Measurements from ENCODE around the gene THSD4.

THSD4 gene

DNA sequence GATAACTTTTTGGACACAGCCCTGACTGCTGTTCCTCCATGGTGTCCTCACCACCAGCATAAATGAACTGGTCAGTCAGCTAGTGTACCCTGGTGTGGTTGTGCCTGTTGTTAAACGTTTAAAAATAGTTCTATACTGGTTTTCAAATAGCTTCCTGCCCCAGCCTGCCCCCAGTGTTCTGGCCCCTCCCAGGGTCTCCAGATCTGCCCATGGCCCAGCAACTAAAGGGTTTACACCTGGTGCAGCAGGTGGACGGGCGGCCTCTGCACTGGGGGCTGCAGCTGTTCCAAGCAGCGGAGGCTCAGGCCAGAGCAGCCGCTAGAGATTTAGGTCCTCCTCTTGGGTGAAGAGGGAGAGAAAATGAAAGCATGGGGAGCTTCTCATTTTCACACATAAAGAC is 689.0 kb downstream of the THSD4 start:
- Histone ChIP-seq H3K4me3 (ENCODE audit: low read depth, low read length) (no peak overlapping the region), H3K36me3 (ENCODE audit: insufficient read depth, low read length) (no peaks in the 10 kb centered on the region), H3K79me2 (ENCODE audit: control insufficient read depth, insufficient read depth, low read length, unreplicated experiment) (no peaks in the 10 kb centered on the region), H3K27ac (ENCODE audit: low read depth, low read length) (no peak overlapping the region), H3K27me3 (ENCODE audit: insufficient read depth, low read length) (no peaks in the 10 kb centered on the region), H3K4me1 (ENCODE audit: control insufficient read depth, insufficient read depth, low read length, unreplicated experiment) (peaks cover 18% of the 10 kb centered on the region), H2AFZ (ENCODE audit: low read length, unreplicated experiment) (no peak overlapping the region)

DNA sequence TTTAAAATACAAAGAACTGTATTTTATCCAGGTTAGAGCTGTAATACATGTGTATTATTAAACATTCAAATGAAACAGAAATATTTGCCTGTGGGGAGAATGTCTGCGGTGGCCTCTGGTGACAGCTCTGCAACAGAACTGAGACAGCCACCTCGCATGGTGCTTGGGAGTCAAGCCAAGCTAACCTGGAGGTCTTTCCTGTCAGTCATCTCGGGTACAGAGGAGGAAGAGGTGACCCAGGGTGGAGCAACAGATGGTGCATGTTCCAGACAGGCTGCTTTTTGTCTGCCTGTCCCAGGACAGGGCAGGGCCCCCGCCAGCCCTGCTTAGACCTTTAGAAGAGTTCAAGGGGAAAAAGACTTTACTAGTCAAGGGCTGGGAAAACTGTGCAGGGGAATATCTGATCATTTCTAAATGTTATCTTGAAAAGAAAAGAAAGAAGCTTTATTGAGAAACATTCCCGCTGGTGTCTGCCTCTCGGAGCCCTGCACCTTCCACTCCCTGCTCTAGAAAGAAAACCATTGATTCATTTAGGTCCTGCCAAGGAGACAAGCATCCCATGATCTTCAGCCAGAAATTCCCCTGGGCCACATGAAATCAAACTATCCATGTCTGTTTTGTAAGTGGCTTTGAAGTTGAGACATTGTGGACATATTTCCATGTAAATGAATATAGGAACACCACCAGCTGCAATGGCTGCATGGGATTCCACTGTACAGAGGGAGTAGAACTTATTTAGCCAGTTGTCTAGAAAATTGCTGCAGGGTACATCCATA is 689.6 kb downstream of the THSD4 start:
- H3K4me3 ChIP-seq (ENCODE audit: low read depth, low read length), result no peak overlapping the region
- peaks cover 18% of the 10 kb centered on the region for H3K4me1 ChIP-seq (ENCODE audit: control insufficient read depth, insufficient read depth, low read length, unreplicated experiment)
- H2AFZ ChIP-seq (ENCODE audit: low read length, unreplicated experiment), result no peak overlapping the region
- no peak overlapping the region for H3K27ac ChIP-seq (ENCODE audit: low read depth, low read length)
- H3K36me3 ChIP-seq (ENCODE audit: insufficient read depth, low read length), result no peaks in the 10 kb centered on the region
- no peaks in the 10 kb centered on the region for H3K27me3 ChIP-seq (ENCODE audit: insufficient read depth, low read length)
- no peaks in the 10 kb centered on the region for H3K79me2 ChIP-seq (ENCODE audit: control insufficient read depth, insufficient read depth, low read length, unreplicated experiment)

DNA sequence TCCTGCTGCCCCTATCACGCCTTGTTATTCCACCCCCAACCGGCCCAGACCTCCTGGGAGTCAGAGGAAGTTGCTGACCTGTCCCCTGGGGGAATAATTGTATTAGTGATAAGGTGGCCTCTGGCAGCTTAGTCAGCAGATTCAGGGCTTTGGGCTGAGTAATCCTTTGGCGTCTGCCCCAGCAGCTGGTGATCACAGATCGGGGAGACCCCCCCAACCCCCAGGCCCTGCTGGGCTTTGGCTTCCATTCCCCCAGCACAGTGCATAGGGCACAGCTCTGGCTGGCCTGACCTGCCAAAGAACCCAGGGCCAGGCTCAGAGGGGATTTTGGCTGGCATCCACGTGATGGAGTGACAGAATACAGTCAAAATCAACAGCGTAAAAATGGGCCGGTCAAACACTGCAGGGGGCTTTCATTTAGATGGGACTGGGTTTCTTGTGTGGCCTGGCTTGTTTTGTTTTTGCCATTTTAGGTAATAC is 691.2 kb downstream of the THSD4 start:
- Histone ChIP-seq H3K27ac (ENCODE audit: low read depth, low read length) (no peak overlapping the region), H3K4me3 (ENCODE audit: low read depth, low read length) (no peak overlapping the region), H2AFZ (ENCODE audit: low read length, unreplicated experiment) (no peak overlapping the region), H3K27me3 (ENCODE audit: insufficient read depth, low read length) (no peaks in the 10 kb centered on the region), H3K36me3 (ENCODE audit: insufficient read depth, low read length) (no peaks in the 10 kb centered on the region), H3K4me1 (ENCODE audit: control insufficient read depth, insufficient read depth, low read length, unreplicated experiment) (peaks cover 18% of the 10 kb centered on the region), H3K79me2 (ENCODE audit: control insufficient read depth, insufficient read depth, low read length, unreplicated experiment) (no peaks in the 10 kb centered on the region)

GRCh38 chr15:71807125-71807629 is 691.9 kb downstream of the THSD4 start:
- no peak overlapping the region for H2AFZ ChIP-seq (ENCODE audit: low read length, unreplicated experiment)

DNA sequence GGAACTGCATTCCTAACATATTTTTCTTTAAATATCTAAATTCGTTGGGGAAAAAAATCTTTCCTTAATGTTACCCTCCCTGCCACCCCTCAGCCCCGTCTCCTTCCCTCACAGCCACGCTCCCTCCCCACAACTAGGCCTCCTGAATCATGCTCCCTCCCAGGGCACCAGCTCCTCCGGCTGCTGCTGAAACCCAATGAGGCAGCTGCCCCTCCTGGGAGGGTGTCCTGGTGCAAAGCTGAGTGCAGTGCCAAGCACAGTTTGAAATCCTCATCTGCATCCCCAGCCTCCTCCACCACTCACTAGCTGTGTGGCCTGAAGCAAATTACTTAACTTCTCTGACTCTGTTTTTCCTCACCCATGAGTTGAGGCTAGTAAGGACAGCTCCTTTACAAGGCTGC is 692.4 kb downstream of the THSD4 start:
- H3K4me3 ChIP-seq (ENCODE audit: low read depth, low read length), result no peak overlapping the region

More at GRCh38 chr15:71807125-71807629, 691.9 kb downstream of the THSD4 start:
- Histone ChIP-seq H3K4me1 (ENCODE audit: control insufficient read depth, insufficient read depth, low read length, unreplicated experiment) (peaks cover 18% of the 10 kb centered on the region), H3K36me3 (ENCODE audit: insufficient read depth, low read length) (no peaks in the 10 kb centered on the region), H3K27me3 (ENCODE audit: insufficient read depth, low read length) (no peaks in the 10 kb centered on the region), H3K27ac (ENCODE audit: low read depth, low read length) (no peak overlapping the region), H3K79me2 (ENCODE audit: control insufficient read depth, insufficient read depth, low read length, unreplicated experiment) (no peaks in the 10 kb centered on the region), H3K4me3 (ENCODE audit: low read depth, low read length) (no peak overlapping the region)

GRCh38 chr15:71808311-71809020 is 693.2 kb downstream of the THSD4 start:
- Histone ChIP-seq H3K79me2 (ENCODE audit: control insufficient read depth, insufficient read depth, low read length, unreplicated experiment) (no peaks in the 10 kb centered on the region), H3K4me1 (ENCODE audit: control insufficient read depth, insufficient read depth, low read length, unreplicated experiment) (peaks cover 18% of the 10 kb centered on the region), H3K27ac (ENCODE audit: low read depth, low read length) (no peak overlapping the region), H3K4me3 (ENCODE audit: low read depth, low read length) (no peak overlapping the region), H2AFZ (ENCODE audit: low read length, unreplicated experiment) (no peak overlapping the region), H3K36me3 (ENCODE audit: insufficient read depth, low read length) (no peaks in the 10 kb centered on the region), H3K27me3 (ENCODE audit: insufficient read depth, low read length) (no peaks in the 10 kb centered on the region)

More for the DNA sequence above, 692.4 kb downstream of the THSD4 start:
- Histone ChIP-seq H3K27ac (ENCODE audit: low read depth, low read length) (no peak overlapping the region), H3K27me3 (ENCODE audit: insufficient read depth, low read length) (no peaks in the 10 kb centered on the region), H2AFZ (ENCODE audit: low read length, unreplicated experiment) (no peak overlapping the region), H3K79me2 (ENCODE audit: control insufficient read depth, insufficient read depth, low read length, unreplicated experiment) (no peaks in the 10 kb centered on the region), H3K36me3 (ENCODE audit: insufficient read depth, low read length) (no peaks in the 10 kb centered on the region), H3K4me1 (ENCODE audit: control insufficient read depth, insufficient read depth, low read length, unreplicated experiment) (peaks cover 18% of the 10 kb centered on the region)

- no peaks in the 10 kb centered on the region for H3K36me3 ChIP-seq (ENCODE audit: insufficient read depth, low read length)
- H3K4me3 ChIP-seq (ENCODE audit: low read depth, low read length), result no peak overlapping the region
- H3K4me1 ChIP-seq (ENCODE audit: control insufficient read depth, insufficient read depth, low read length, unreplicated experiment), result peaks cover 18% of the 10 kb centered on the region
- no peak overlapping the region for H2AFZ ChIP-seq (ENCODE audit: low read length, unreplicated experiment)
- H3K27ac ChIP-seq (ENCODE audit: low read depth, low read length), result no peak overlapping the region
- H3K79me2 ChIP-seq (ENCODE audit: control insufficient read depth, insufficient read depth, low read length, unreplicated experiment), result no peaks in the 10 kb centered on the region
- H3K27me3 ChIP-seq (ENCODE audit: insufficient read depth, low read length), result no peaks in the 10 kb centered on the region
These were observed 694.1 kb downstream of the THSD4 start for GRCh38 chr15:71809346-71809745.

DNA sequence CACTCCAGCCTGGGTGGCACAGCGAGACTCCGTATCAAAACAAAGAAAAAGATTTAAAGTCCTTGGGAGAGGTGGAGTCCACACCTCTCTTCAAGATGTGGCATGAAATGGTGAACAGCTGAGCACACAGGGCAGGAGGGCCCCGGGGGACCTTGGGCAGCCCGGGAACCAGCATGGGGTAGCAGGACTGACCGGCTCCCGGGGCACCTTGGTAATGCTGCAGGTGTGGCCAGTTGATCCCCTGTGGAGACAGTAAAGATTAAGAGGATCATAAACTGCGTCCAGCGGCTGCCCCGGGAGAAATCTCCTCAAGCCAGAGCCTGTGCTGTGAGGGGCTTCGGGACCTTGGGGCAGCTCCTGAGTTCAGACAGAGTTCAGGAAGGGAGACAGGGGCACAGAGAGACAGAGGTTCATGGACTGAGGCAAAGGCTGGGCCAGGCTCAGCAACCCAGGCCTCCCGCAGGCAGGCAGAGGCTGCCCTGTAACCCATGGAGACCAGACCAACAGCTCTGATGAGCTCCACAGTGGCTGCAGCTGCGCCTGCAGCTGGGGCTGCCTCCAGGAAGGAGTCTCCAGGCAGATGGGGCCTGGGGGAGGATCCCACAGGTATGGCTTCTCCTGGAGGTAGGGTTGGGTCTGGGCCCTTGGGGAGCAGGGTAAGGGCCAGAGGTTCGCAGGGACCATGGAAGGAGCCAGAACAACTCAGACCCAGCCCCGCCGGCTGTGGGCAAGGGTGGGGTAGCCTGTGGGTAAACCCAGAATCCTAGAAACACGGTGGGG is 695.2 kb downstream of the THSD4 start, which contains the start of gene NR2E3:
Gene NR2E3, plus strand, starts transcription at position 299 of the 780 bp plus-strand sequence. Its CDS starts 190 bp downstream, at position 489.
- no peak within 1 kb of the TSS for H3K4me3 ChIP-seq (ENCODE audit: low read depth, low read length)

DNA sequence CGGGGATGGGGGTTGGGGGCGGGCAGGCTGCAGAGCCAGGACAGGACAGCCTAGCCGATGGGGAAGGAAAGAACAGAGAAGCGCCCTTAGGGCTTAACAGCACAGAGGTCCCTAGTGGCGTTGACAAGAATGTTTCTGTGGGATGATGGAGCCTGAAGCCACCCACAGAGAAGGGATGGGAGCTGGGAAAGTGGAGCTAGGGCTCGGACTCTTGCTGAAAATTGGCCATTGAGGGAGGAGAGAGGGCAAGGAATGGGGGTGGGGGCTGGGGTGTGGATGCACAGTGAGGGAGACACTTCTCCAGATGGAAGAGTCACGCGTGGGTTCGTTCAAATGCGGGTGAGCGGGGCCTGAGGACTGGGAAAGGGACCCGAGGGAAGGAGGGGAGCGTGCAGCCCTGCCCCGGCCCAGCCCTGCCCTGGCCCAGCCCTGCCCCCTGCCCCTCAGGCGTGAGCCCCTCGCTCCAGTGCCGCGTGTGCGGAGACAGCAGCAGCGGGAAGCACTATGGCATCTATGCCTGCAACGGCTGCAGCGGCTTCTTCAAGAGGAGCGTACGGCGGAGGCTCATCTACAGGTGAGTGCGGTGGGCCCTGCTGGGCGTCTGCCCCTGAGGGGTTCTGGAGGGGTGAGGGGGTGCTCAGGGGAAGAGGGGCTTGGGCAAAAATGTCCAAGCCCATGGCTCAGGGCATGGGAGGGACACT is 695.9 kb downstream of the THSD4 start:
- Histone ChIP-seq H3K4me1 (ENCODE audit: control insufficient read depth, insufficient read depth, low read length, unreplicated experiment) (peaks cover 17% of the 10 kb centered on the region), H2AFZ (ENCODE audit: low read length, unreplicated experiment) (no peak overlapping the region), H3K27ac (ENCODE audit: low read depth, low read length) (no peak overlapping the region), H3K36me3 (ENCODE audit: insufficient read depth, low read length) (no peaks in the 10 kb centered on the region), H3K27me3 (ENCODE audit: insufficient read depth, low read length) (no peaks in the 10 kb centered on the region), H3K4me3 (ENCODE audit: low read depth, low read length) (no peak overlapping the region), H3K79me2 (ENCODE audit: control insufficient read depth, insufficient read depth, low read length, unreplicated experiment) (no peaks in the 10 kb centered on the region)

More for the DNA sequence above, 695.2 kb downstream of the THSD4 start, which contains the start of gene NR2E3:
- Histone ChIP-seq H3K36me3 (ENCODE audit: insufficient read depth, low read length) (no peaks in the 10 kb centered on the region), H3K27ac (ENCODE audit: low read depth, low read length) (no peak within 1 kb of the TSS), H2AFZ (ENCODE audit: low read length, unreplicated experiment) (no peak within 1 kb of the TSS), H3K79me2 (ENCODE audit: control insufficient read depth, insufficient read depth, low read length, unreplicated experiment) (no peaks in the 10 kb centered on the region), H3K4me1 (ENCODE audit: control insufficient read depth, insufficient read depth, low read length, unreplicated experiment) (peaks cover 18% of the 10 kb centered on the region), H3K27me3 (ENCODE audit: insufficient read depth, low read length) (no peaks in the 10 kb centered on the region)

All from ACC112 (cell line).